Activated CD4-positive, alpha-beta memory T cell treated with anti-CD3 and anti-CD28 coated beads for 36 hours (primary cell): ENCODE data around the gene RCAN1. TPM values are rescaled to one million over a fixed set of nuclear protein-coding genes. Genes with fewer than 3 reads are reported as not detected.

ENCODE experiments used
- CTCF ChIA-PET: fragments of 350-600 bp; sonication (Branson Sonifier 250); formaldehyde crosslinking; loops from one replicate; lab custom pipeline; 2021; ENCODE audit warnings: antibody characterized with exemption, inconsistent platforms; lab: Charles Lee
- POLR2A ChIA-PET: fragments of 350-600 bp; sonication (Branson Sonifier 250); formaldehyde crosslinking; loops from one replicate; lab custom pipeline; 2021; ENCODE audit warnings: antibody characterized with exemption; lab: Charles Lee
- DNase-seq: peaks from one replicate; pipeline ENCODE4 v3.0.0-alpha.2; 2020
- H3K27ac Mint-ChIP-seq: one replicate; pipeline ENCODE4 v1.8.0; 2021; ENCODE audit warnings: mixed read lengths
- H3K27me3 Mint-ChIP-seq: one replicate; pipeline ENCODE4 v1.8.0; 2021; ENCODE audit warnings: mixed read lengths
- H3K36me3 Mint-ChIP-seq: one replicate; pipeline ENCODE4 v1.8.0; 2021; ENCODE audit warnings: mixed read lengths
- H3K4me1 Mint-ChIP-seq: one replicate; pipeline ENCODE4 v1.8.0; 2021; ENCODE audit warnings: low read depth, mixed read lengths
- H3K4me3 Mint-ChIP-seq: one replicate; pipeline ENCODE4 v1.8.0; 2021; ENCODE audit warnings: mild to moderate bottlenecking, mixed read lengths
- H3K9me3 Mint-ChIP-seq: one replicate; pipeline ENCODE4 v1.8.0; 2021; ENCODE audit warnings: mixed read lengths
- intact Hi-C: fragments of 100-400 bp; cut with micrococcal nuclease; formaldehyde crosslinking; loops from one replicate; pipeline ENCODE4 v1.15.1; 2023
- total RNA-seq, 2 experiments: library from RNA; stranded (reverse); gene quantifications; one replicate each; pipeline ENCODE4 v1.2.3, GENCODE V29; 2021

The RCAN1 gene
- total RNA-seq, 2 experiments from 2014 or later = 8.6 to 9.7 TPM

GRCh38 chr21:34595457-34595856, 19.5 kb downstream of the RCAN1 start:
- ChIA-PET CTCF (interaction anchor here (1.0 kb wide), 1 partner anchor 233 kb away, joined by 3 read pairs; no protein-coding TSS in a partner anchor), POLR2A (no interaction called here)
- Mint-ChIP-seq H3K9me3 (no peaks in the 10 kb centered on the region), H3K27ac (no peak overlapping the region), H3K27me3 (no peaks in the 10 kb centered on the region), H3K36me3 (no peaks in the 10 kb centered on the region), H3K4me3 (no peak overlapping the region), H3K4me1 (peaks cover under 1% of the 10 kb centered on the region)
- intact Hi-C loops = no loop called here
- no peak for DNase-seq

- no peaks in the 10 kb centered on the region for H3K36me3 Mint-ChIP-seq
- peaks cover 7% of the 10 kb centered on the region for H3K4me1 Mint-ChIP-seq
- H3K9me3 Mint-ChIP-seq = no peaks in the 10 kb centered on the region
- H3K27me3 Mint-ChIP-seq = no peaks in the 10 kb centered on the region
- ChIA-PET CTCF (interaction anchor here (1.0 kb wide), 1 partner anchor 233 kb away, joined by 3 read pairs; no protein-coding TSS in a partner anchor), POLR2A (no interaction called here)
- H3K27ac Mint-ChIP-seq = no peak overlapping the region
- intact Hi-C loops = no loop called here
- H3K4me3 Mint-ChIP-seq = no peak overlapping the region
- DNase-seq = no peak
Observed at GRCh38 chr21:34594566-34595234, 20.2 kb downstream of the RCAN1 start.

DNA sequence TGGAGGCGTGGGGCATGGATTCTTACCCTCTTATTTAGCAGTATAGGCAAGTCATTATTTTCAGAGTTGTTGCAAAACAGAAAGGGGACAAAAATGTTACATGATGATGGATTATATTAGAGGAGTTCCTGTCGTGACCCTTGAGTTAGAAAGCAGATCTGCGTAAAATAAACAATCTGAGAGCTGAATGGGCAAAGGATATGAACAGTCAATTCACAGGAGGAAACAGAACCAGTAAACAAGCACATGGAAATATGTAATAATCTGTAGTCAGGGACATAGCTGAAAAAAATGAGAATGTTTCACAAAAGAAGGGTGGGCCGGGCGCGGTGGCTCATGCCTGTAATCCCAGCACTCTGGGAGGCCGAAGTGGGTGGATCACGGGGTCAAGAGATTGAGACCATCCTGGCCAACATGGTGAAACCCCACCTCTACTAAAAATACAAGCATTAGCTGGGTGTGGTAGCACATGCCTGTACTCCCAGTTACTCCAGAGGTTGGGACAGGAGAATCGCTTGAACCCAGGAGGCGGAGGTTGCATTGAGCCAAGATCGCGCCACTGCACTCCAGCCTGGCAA, 20.9 kb downstream of the RCAN1 start:
- intact Hi-C loops = no loop called here
- ChIA-PET CTCF (interaction anchor here (1.8 kb wide), 1 partner anchor 9 kb away, joined by 7 read pairs; no protein-coding TSS in a partner anchor), POLR2A (no interaction called here)
- no peaks in the 10 kb centered on the region for H3K27me3 Mint-ChIP-seq
- H3K36me3 Mint-ChIP-seq = no peaks in the 10 kb centered on the region
- H3K4me1 Mint-ChIP-seq = peaks cover 7% of the 10 kb centered on the region
- H3K27ac Mint-ChIP-seq = no peak overlapping the region
- no peak overlapping the region for H3K4me3 Mint-ChIP-seq
- no peak for DNase-seq
- H3K9me3 Mint-ChIP-seq = no peaks in the 10 kb centered on the region

DNA sequence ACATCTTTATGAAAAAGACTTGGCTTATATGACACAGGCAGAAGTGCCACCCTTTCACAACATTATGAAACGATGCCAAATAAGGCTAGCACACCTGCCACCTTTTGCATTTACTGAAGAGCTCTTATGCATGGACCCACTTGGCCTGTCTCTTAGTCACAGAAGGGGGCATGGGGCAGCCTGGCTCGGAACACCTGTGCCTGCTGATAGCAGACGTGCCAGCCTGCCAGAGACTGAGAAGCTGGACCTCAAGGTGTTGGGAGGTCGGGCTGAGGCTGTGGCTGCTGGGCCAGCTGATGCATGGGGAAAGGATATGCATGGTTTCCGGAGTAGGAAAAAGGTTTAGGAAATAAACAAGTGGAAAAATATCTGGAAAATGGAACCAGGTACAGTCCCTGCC, 21.5 kb downstream of the RCAN1 start:
- no peak overlapping the region for H3K27ac Mint-ChIP-seq
- H3K4me1 Mint-ChIP-seq = peaks cover 7% of the 10 kb centered on the region
- no peak for DNase-seq
- CTCF ChIA-PET = interaction anchor here (0.8 to 1.8 kb wide), 2 partner anchors 10 kb away, joined by 3 to 7 read pairs; no protein-coding TSS in a partner anchor
- intact Hi-C loops = no loop called here
- H3K27me3 Mint-ChIP-seq = no peaks in the 10 kb centered on the region
- H3K4me3 Mint-ChIP-seq = no peak overlapping the region
- H3K9me3 Mint-ChIP-seq = no peaks in the 10 kb centered on the region
- POLR2A ChIA-PET = no interaction called here
- no peaks in the 10 kb centered on the region for H3K36me3 Mint-ChIP-seq

DNA sequence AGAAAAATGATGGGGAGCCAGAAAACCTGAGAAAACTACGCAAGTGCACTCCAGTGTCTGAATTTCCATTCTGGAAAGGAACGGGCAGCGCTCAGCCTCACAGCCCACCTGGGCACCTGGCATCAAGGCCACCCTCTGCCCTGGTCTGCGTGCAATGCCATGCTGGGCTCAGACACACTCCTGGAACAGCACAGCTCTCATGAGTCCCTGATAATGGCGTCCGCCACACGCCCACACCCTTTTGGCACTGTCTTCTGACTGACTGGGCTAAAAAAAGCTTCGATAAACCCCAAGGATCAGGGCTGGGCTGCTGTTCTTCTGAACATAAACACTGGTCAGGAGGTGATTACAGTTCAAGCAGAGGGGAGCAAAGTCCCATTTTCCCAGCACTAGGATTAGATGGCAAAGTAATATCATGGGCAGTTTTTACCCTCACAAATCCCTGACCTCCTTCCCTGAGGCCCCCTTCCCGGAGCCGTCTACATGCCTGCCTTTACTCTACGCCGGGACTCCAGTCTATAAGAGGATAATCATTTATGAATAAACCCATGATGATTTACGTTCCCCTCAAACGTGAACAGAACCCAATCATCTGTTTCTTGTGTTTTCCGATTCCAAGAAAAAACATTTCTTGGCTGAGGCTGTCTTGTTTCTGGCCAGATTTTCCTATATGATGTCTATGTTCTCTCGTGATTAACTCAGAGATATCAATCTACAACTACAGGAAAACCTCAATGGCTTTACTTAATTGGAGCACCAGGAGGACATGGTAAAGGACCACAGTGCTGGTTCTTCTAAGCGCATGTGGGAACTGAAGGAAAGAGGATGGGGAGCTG, 22.6 kb downstream of the RCAN1 start:
- H3K4me1 Mint-ChIP-seq = peaks cover 7% of the 10 kb centered on the region
- DNase-seq = no peak
- H3K27me3 Mint-ChIP-seq = no peaks in the 10 kb centered on the region
- no peak overlapping the region for H3K27ac Mint-ChIP-seq
- H3K9me3 Mint-ChIP-seq = peaks cover 6% of the 10 kb centered on the region
- H3K4me3 Mint-ChIP-seq = no peak overlapping the region
- peaks cover 2% of the 10 kb centered on the region for H3K36me3 Mint-ChIP-seq
- ChIA-PET CTCF (interaction anchor here (0.8 to 1.8 kb wide), 2 partner anchors 9 to 11 kb away, joined by 3 to 7 read pairs; no protein-coding TSS in a partner anchor), POLR2A (no interaction called here)
- intact Hi-C loops = no loop called here

DNA sequence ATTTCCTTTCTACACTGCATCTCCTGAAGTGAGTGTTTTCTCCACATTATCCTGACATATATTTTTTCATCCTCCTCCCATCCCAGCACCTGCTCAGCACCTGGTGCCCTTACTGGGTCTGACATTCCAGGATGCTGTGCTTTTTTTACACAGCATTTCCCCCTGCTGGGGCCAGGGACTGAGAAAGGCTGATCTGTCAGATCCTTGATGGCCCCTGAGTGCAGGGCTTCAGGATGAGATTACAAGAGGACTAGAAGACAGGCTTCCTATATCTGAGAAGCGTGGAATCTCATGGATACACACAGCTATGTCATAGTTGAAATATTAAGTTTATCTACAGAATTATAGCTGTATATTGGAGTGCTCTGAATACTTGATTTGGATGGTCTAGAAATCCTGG, 24.4 kb downstream of the RCAN1 start:
- ChIA-PET POLR2A (no interaction called here), CTCF (interaction anchor here (1.1 kb wide), 1 partner anchor 12 kb away, joined by 7 read pairs; no protein-coding TSS in a partner anchor)
- DNase-seq = no peak
- Mint-ChIP-seq H3K9me3 (peaks cover 12% of the 10 kb centered on the region), H3K27me3 (no peaks in the 10 kb centered on the region), H3K27ac (no peak overlapping the region), H3K4me3 (no peak overlapping the region), H3K36me3 (peaks cover 10% of the 10 kb centered on the region), H3K4me1 (peaks cover 7% of the 10 kb centered on the region)
- intact Hi-C loops = no loop called here

- peaks cover 8% of the 10 kb centered on the region for H3K4me1 Mint-ChIP-seq
- peaks cover 10% of the 10 kb centered on the region for H3K36me3 Mint-ChIP-seq
- ChIA-PET CTCF (no interaction called here), POLR2A (no interaction called here)
- DNase-seq = no peak
- H3K27me3 Mint-ChIP-seq = no peaks in the 10 kb centered on the region
- no peak overlapping the region for H3K27ac Mint-ChIP-seq
- H3K4me3 Mint-ChIP-seq = no peak overlapping the region
- intact Hi-C loops = no loop called here
- H3K9me3 Mint-ChIP-seq = peaks cover 12% of the 10 kb centered on the region
Observed at GRCh38 chr21:34589511-34590282, 25.2 kb downstream of the RCAN1 start.

DNA sequence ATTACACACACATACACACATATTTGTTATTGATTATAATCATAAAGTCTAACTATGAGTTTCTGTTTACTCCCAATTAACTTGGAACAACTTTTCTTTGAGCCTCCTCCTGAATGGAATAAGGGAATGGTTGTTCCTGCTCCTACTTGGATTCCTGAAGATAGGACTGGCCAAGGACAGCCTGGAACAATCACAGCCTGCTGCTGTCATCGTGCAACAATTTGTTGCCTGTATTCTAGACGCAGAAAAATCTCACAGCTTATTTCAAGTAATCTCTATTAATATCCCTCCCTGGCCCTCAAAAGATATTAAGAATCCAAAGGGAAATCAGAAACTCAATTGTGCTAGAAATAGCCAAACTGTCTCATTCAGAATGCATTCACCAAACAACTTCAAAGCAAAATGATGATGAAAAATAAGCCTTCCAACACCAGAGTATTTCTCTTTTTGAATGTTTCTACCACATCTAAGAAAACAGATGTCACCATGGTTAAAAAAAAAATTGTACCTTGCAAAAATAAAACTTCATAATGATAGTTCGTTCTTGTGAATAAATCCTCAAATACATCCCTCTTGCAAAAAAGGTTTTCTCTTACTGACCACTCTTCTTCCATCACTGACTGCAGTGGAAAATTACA, 30.9 kb downstream of the RCAN1 start:
- no peak overlapping the region for H3K4me3 Mint-ChIP-seq
- POLR2A ChIA-PET = no interaction called here

DNA sequence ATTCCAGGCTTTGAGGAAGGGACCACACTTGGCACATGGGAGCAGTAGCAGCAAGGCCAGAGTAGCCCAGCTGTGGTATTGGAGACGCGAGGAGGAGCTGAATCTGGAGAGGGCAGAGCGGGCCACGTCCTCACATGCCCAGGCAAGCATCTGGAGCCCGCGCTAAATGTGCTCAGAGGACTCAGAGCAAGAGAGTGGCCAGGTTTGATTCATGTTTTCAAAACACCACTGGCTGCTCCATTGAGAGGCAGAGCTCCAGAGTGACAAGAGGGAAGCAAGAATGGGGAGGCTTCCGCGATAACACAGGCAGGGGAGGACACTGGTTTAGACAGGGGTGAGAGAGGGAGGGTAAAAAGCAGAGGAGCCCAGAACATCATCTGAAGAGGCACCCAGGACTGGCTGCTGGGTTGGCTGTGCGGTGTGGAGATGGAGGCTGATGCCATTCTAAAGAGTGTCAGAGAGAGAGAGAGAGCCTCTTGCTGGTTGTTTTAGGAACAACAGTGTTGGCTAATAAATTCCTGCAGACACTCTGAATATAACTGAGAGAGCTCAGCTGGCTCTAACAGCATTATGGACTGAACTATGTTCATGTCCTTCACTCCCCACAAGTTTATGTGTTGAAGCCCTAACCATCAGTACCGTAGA, 32.3 kb downstream of the RCAN1 start:
- H3K27ac Mint-ChIP-seq = no peak overlapping the region
- POLR2A ChIA-PET = interaction anchor here (0.5 to 0.8 kb wide), 3 partner anchors 72 to 501 kb away, joined by 3 to 4 read pairs (median 3); no protein-coding TSS in a partner anchor
- CTCF ChIA-PET = interaction anchor here (0.6 to 1.8 kb wide), 8 partner anchors 10 to 214 kb away, joined by 3 to 6 read pairs (median 4); no protein-coding TSS in a partner anchor
- H3K27me3 Mint-ChIP-seq = no peaks in the 10 kb centered on the region
- H3K4me1 Mint-ChIP-seq = peaks cover 12% of the 10 kb centered on the region
- H3K4me3 Mint-ChIP-seq = no peak overlapping the region
- intact Hi-C loops = loop anchor here (2.0 to 5.0 kb wide), 3 partner anchors 35 to 72 kb away; no protein-coding TSS in a partner anchor
- H3K36me3 Mint-ChIP-seq = peaks cover 9% of the 10 kb centered on the region
- H3K9me3 Mint-ChIP-seq = peaks cover 7% of the 10 kb centered on the region
- DNase-seq = peak; percentile 19

More for the DNA sequence above, 30.9 kb downstream of the RCAN1 start:
- Mint-ChIP-seq H3K36me3 (peaks cover 10% of the 10 kb centered on the region), H3K27me3 (no peaks in the 10 kb centered on the region), H3K27ac (no peak overlapping the region), H3K4me1 (peaks cover 12% of the 10 kb centered on the region), H3K9me3 (peaks cover 12% of the 10 kb centered on the region)
- no peak for DNase-seq
- intact Hi-C loops = loop anchor here (2.0 to 5.0 kb wide), 3 partner anchors 37 to 73 kb away; no protein-coding TSS in a partner anchor
- CTCF ChIA-PET = interaction anchor here (1.3 kb wide), 1 partner anchor 46 kb away, joined by 3 read pairs; no protein-coding TSS in a partner anchor

DNA sequence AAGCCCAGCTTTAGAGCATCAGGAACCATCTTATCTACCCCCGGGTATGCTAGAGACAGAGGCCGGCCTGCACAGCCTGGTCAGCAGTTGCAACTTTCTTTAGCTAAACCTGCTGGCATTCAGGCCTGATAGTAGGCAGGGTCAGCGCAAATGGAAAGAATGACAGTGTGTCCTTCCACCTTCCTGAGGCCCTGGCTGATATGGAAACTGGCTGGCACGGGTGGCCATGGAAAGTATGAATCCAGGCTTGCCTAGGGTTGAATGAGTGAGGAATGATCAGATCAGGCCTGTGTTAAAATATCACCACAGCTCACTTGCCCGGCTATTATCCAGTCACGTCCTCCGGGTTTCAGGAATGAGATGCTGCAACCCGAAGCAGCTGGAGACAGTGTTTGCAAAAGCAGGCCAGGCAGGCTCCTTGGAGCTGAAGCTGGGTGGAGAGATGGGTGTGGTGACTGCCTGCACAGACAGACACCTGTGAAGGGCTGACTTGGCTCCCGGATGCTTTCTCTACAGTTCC, 34.7 kb downstream of the RCAN1 start:
- ChIA-PET CTCF (interaction anchor here (0.8 to 1.3 kb wide), 2 partner anchors 14 to 54 kb away, joined by 3 read pairs; no protein-coding TSS in a partner anchor), POLR2A (no interaction called here)
- no peaks in the 10 kb centered on the region for H3K27me3 Mint-ChIP-seq
- peaks cover 12% of the 10 kb centered on the region for H3K4me1 Mint-ChIP-seq
- no peaks in the 10 kb centered on the region for H3K36me3 Mint-ChIP-seq
- no peak overlapping the region for H3K27ac Mint-ChIP-seq
- intact Hi-C loops = loop anchor here (5.0 kb wide), 2 partner anchors 33 to 53 kb away; no protein-coding TSS in a partner anchor
- H3K9me3 Mint-ChIP-seq = no peaks in the 10 kb centered on the region
- no peak overlapping the region for H3K4me3 Mint-ChIP-seq
- no peak for DNase-seq
